H9 (cell line): ENCODE results near the gene PTPN7. TPM values are rescaled to one million over a fixed set of nuclear protein-coding genes. Genes with fewer than 3 reads are reported as not detected.

ENCODE experiments used
- DNase-seq: peaks from one replicate; pipeline ENCODE4 v3.0.0-alpha.2; 2017
- H2AFZ ChIP-seq: one replicate; pipeline ENCODE4 v1.6.1; 2013; ENCODE audit warnings: mild to moderate bottlenecking, low read length, control low read depth, moderate library complexity
- H2AK5ac ChIP-seq: 2 replicates; pipeline ENCODE4 v1.6.1; 2013; ENCODE audit warnings: low read length, control low read depth, mixed read lengths; ENCODE audit not compliant: insufficient read length
- H2BK120ac ChIP-seq: one replicate; pipeline ENCODE4 v1.6.1; 2013; ENCODE audit warnings: low read depth, mild to moderate bottlenecking, low read length, control low read depth, inconsistent platforms; ENCODE audit not compliant: poor library complexity, severe bottlenecking
- H2BK12ac ChIP-seq: 2 replicates; pipeline ENCODE4 v1.6.1; 2013; ENCODE audit warnings: low read length, control low read depth, mixed read lengths, low read depth; ENCODE audit not compliant: insufficient read length
- H2BK15ac ChIP-seq: 2 replicates; pipeline ENCODE4 v1.6.1; 2013; ENCODE audit warnings: low read depth, low read length, control low read depth
- H2BK20ac ChIP-seq: one replicate; pipeline ENCODE4 v1.6.1; 2013; ENCODE audit warnings: low read depth, mild to moderate bottlenecking, low read length, control low read depth, inconsistent platforms; ENCODE audit not compliant: poor library complexity, severe bottlenecking
- H2BK5ac ChIP-seq: 2 replicates; pipeline ENCODE4 v1.6.1; 2013; ENCODE audit warnings: low read length, control low read depth, mixed read lengths; ENCODE audit not compliant: insufficient read length
- H3K14ac ChIP-seq: 2 replicates; pipeline ENCODE4 v1.6.1; 2013; ENCODE audit warnings: low read length, control low read depth; ENCODE audit not compliant: insufficient read depth
- H3K18ac ChIP-seq: 2 replicates; pipeline ENCODE4 v1.6.1; 2013; ENCODE audit warnings: low read depth, mild to moderate bottlenecking, mixed read lengths, low read length, control low read depth; ENCODE audit not compliant: insufficient read length
- H3K23ac ChIP-seq: 2 replicates; pipeline ENCODE4 v1.6.1; 2013; ENCODE audit warnings: low read length, control low read depth, mixed read lengths, low read depth; ENCODE audit not compliant: insufficient read length
- H3K23me2 ChIP-seq: 2 replicates; pipeline ENCODE4 v1.6.1; 2013; ENCODE audit warnings: low read depth, mild to moderate bottlenecking, mixed read lengths, low read length, control low read depth; ENCODE audit not compliant: insufficient read length, poor library complexity, severe bottlenecking
- H3K27ac ChIP-seq: 2 replicates; pipeline ENCODE4 v1.5.1; 2013; ENCODE audit warnings: low read length, control low read depth, mixed read lengths, low read depth; ENCODE audit not compliant: insufficient read length
- H3K27me3 ChIP-seq: 2 replicates; pipeline ENCODE4 v1.6.1; 2013; ENCODE audit warnings: low read length, control low read depth, inconsistent platforms; ENCODE audit not compliant: insufficient read depth
- H3K4ac ChIP-seq: 2 replicates; pipeline ENCODE4 v1.6.1; 2013; ENCODE audit warnings: low read depth, mild to moderate bottlenecking, control low read depth, inconsistent platforms, low read length, moderate library complexity
- H3K4me1 ChIP-seq: 2 replicates; pipeline ENCODE4 v1.6.1; 2013; ENCODE audit warnings: low read length, control low read depth, inconsistent platforms; ENCODE audit not compliant: insufficient read depth
- H3K4me2 ChIP-seq: 2 replicates; pipeline ENCODE4 v1.6.1; 2013; ENCODE audit warnings: low read length, control low read depth, mixed read lengths; ENCODE audit not compliant: insufficient read length, insufficient read depth
- H3K56ac ChIP-seq: 2 replicates; pipeline ENCODE4 v1.6.1; 2013; ENCODE audit warnings: low read depth, mild to moderate bottlenecking, mixed read lengths, low read length, control low read depth; ENCODE audit not compliant: insufficient read length
- H3K79me1 ChIP-seq: 2 replicates; pipeline ENCODE4 v1.6.1; 2013; ENCODE audit warnings: low read depth, mild to moderate bottlenecking, moderate library complexity, low read length, control low read depth, inconsistent platforms; ENCODE audit not compliant: insufficient read depth, poor library complexity, severe bottlenecking
- H3K79me2 ChIP-seq: 2 replicates; pipeline ENCODE4 v1.6.1; 2013; ENCODE audit warnings: low read length, control low read depth, inconsistent platforms; ENCODE audit not compliant: insufficient read depth
- H3K9ac ChIP-seq: 2 replicates; pipeline ENCODE4 v1.6.1; 2013; ENCODE audit warnings: low read length, control low read depth, mixed read lengths; ENCODE audit not compliant: insufficient read length; ENCODE audit errors: extremely low read depth
- H3K9me3 ChIP-seq: one replicate; pipeline ENCODE4 v1.6.1; 2013; ENCODE audit warnings: low read depth, low read length, inconsistent platforms; ENCODE audit not compliant: control insufficient read depth
- H3T11ph ChIP-seq: one replicate; pipeline ENCODE4 v1.6.1; 2013; ENCODE audit warnings: mild to moderate bottlenecking, low read length, control low read depth, inconsistent platforms
- H4K20me1 ChIP-seq: one replicate; pipeline ENCODE4 v1.6.1; 2013; ENCODE audit not compliant: control insufficient read depth, insufficient read length, insufficient read depth
- H4K5ac ChIP-seq: 2 replicates; pipeline ENCODE4 v1.6.1; 2013; ENCODE audit warnings: low read depth, mild to moderate bottlenecking, mixed read lengths, low read length, control low read depth; ENCODE audit not compliant: insufficient read length
- H4K8ac ChIP-seq: replicated peaks from 2 replicates; pipeline ENCODE4 v1.6.1; 2013; ENCODE audit warnings: low read length, control low read depth, mixed read lengths, low read depth; ENCODE audit not compliant: insufficient read length
- H4K91ac ChIP-seq: 2 replicates; pipeline ENCODE4 v1.6.1; 2013; ENCODE audit warnings: low read depth, mild to moderate bottlenecking, moderate library complexity, mixed read lengths, low read length, control low read depth; ENCODE audit not compliant: insufficient read length
- H3K27ac Mint-ChIP-seq, 3 experiments: 2 replicates in 2 of 3; 3 replicates in 1 of 3; pipeline ENCODE4 v1.8.0; 2020 to 2021; ENCODE audit warnings: mixed read lengths in 3 of 3, mild to moderate bottlenecking in 1 of 3, moderate library complexity in 1 of 3
- H3K27me3 Mint-ChIP-seq: 2 replicates; pipeline ENCODE4 v1.8.0; 2021; ENCODE audit warnings: low read depth, mild to moderate bottlenecking, moderate library complexity, mixed read lengths
- H3K36me3 Mint-ChIP-seq, 3 experiments: 2 replicates in 2 of 3; 3 replicates in 1 of 3; pipeline ENCODE4 v1.8.0; 2020 to 2021; ENCODE audit warnings: low read depth in 3 of 3, mixed read lengths in 3 of 3; ENCODE audit not compliant: insufficient read depth in 1 of 3
- H3K4me1 Mint-ChIP-seq, 2 experiments: 2 replicates each; pipeline ENCODE4 v1.8.0; 2020; ENCODE audit warnings: mixed read lengths in 2 of 2
- H3K4me3 Mint-ChIP-seq, 2 experiments: 2 replicates in 1 of 2; 3 replicates in 1 of 2; pipeline ENCODE4 v1.8.0; 2020 to 2021; ENCODE audit warnings: mild to moderate bottlenecking in 2 of 2, mixed read lengths in 2 of 2, moderate library complexity in 1 of 2
- H3K9me3 Mint-ChIP-seq, 2 experiments: 2 replicates in 1 of 2; 3 replicates in 1 of 2; pipeline ENCODE4 v1.8.0; 2020; ENCODE audit warnings: mild to moderate bottlenecking in 2 of 2, mixed read lengths in 2 of 2, moderate library complexity in 1 of 2
- CTCF ChIP-seq: fragments of 200-600 bp; sonication (generic); conservative IDR thresholded peaks from 3 replicates; pipeline ENCODE4 v1.8.0; 2021; ENCODE audit warnings: antibody characterized with exemption, mild to moderate bottlenecking
- WGBS: extraction: QIAGEN DNeasy Blood & Tissue Kit; methylation state at CpG from one replicate; pipeline ENCODE4 v1.1.7; 2013; ENCODE audit warnings: missing lambda C conversion rate, low lambda C conversion rate, mixed read lengths; ENCODE audit not compliant: insufficient read length; ENCODE audit errors: extremely low coverage; 5-methylcytosine and 5-hydroxymethylcytosine counted together
- total RNA-seq: library from RNA; stranded (reverse); gene quantifications from 2 replicates; pipeline ENCODE4 v1.2.1, GENCODE V29; 2021

PTPN7 gene
- total RNA-seq, 1 experiment from 2014 or later = 0.72 TPM

- Histone ChIP-seq H3K79me1 (no peaks in the 10 kb centered on the region), H3K27me3 (no peaks in the 10 kb centered on the region; the same call in 1 of the 2 replicates), H3K23me2 (peaks cover 11% of the 10 kb centered on the region), H4K5ac (no peak overlapping the region), H2BK20ac (no peak overlapping the region), H3K4me1 (peaks cover 3% of the 10 kb centered on the region; the same call in 1 of the 2 replicates), H3K18ac (no peak overlapping the region), H3K9me3 (no peaks in the 10 kb centered on the region), H2BK5ac (no peak overlapping the region), H2AK5ac (no peak overlapping the region), H4K91ac (no peak overlapping the region), H4K20me1 (no peaks in the 10 kb centered on the region), H3K9ac (no peak overlapping the region), H2BK15ac (no peak overlapping the region), H3K56ac (no peak overlapping the region), H3K79me2 (peaks cover 1% of the 10 kb centered on the region; the same call in 1 of the 2 replicates), H3K4me2 (no peak overlapping the region), H3K14ac (no peak overlapping the region; the same call in 1 of the 2 replicates), H3K4ac (no peak overlapping the region), H3K27ac (no peak overlapping the region), H2AFZ (no peak overlapping the region), H4K8ac (no peak overlapping the region), H3T11ph (no peak overlapping the region), H2BK120ac (no peak overlapping the region), H3K23ac (no peak overlapping the region), H2BK12ac (no peak overlapping the region)
- no peak overlapping the region for H3K4me3 Mint-ChIP-seq
- no peak overlapping the region for H3K27ac Mint-ChIP-seq
- H3K9me3 Mint-ChIP-seq = no peaks in the 10 kb centered on the region
- H3K27me3 Mint-ChIP-seq = peaks cover 13% of the 10 kb centered on the region
- peaks cover 10 to 22% of the 10 kb centered on the region in 2 experiments for H3K4me1 Mint-ChIP-seq
- H3K36me3 Mint-ChIP-seq = no peaks in the 10 kb centered on the region
- no peak for TF ChIP-seq CTCF
- no CpG with 5 or more reads among the region's 4 CpGs for WGBS
- DNase-seq = no peak
Observed at GRCh38 chr1:202148391-202148790, 12.0 kb downstream of the PTPN7 start.
